SK-N-SH treated with all-trans-retinoic acid at 6 μM for 48 hours (cell line): ENCODE measurements around the gene EHBP1.
A peak's percentile ranks its signal among the peaks of the same experiment; 100 is the strongest.

Experiments
- ATAC-seq: fragments of 200-7000 bp; cut with Tn5 transposase; 3 replicates; pipeline ENCODE4 v1.9.1; 2020; ENCODE audit warnings: mild to moderate bottlenecking, moderate library complexity
- ARNTL ChIP-seq: fragments of 450-650 bp; formaldehyde crosslinking; IDR thresholded peaks from 2 replicates; pipeline ENCODE4 v1.5.0; 2020; ENCODE audit warnings: low read depth, mild to moderate bottlenecking, moderate library complexity, borderline replicate concordance
- BACH2 ChIP-seq: fragments of 250-450 bp; sonication (Bioruptor Pico); IDR thresholded peaks from 2 replicates; pipeline ENCODE4 v1.9.0; 2021; ENCODE audit warnings: mild to moderate bottlenecking, borderline replicate concordance
- CSDC2 ChIP-seq: fragments of 250-450 bp; sonication (Bioruptor Pico); IDR thresholded peaks from 2 replicates; pipeline ENCODE4 v1.5.0; 2020; ENCODE audit warnings: mild to moderate bottlenecking, moderate library complexity
- ESRRG ChIP-seq: fragments of 250-450 bp; sonication (Bioruptor Pico); IDR thresholded peaks from 2 replicates; pipeline ENCODE4 v1.6.1; 2021; ENCODE audit warnings: mild to moderate bottlenecking
- GLIS3 ChIP-seq: fragments of 250-450 bp; sonication (Bioruptor Pico); IDR thresholded peaks from 2 replicates; pipeline ENCODE4 v1.5.0; 2020; ENCODE audit warnings: mild to moderate bottlenecking, moderate library complexity
- ISL1 ChIP-seq: fragments of 250-450 bp; sonication (Bioruptor Pico); IDR thresholded peaks from 2 replicates; pipeline ENCODE4 v2.1.2; 2022; ENCODE audit warnings: mild to moderate bottlenecking, moderate library complexity
- OSR1 ChIP-seq: fragments of 250-450 bp; sonication (Bioruptor Pico); IDR thresholded peaks from 2 replicates; pipeline ENCODE4 v1.8.0; 2022; ENCODE audit warnings: moderate library complexity, mild to moderate bottlenecking, inconsistent platforms
- PPARA ChIP-seq: fragments of 250-450 bp; sonication (Bioruptor Pico); IDR thresholded peaks from 2 replicates; pipeline ENCODE4 v1.5.0; 2020; ENCODE audit warnings: mild to moderate bottlenecking, borderline replicate concordance
- RARB ChIP-seq: fragments of 250-450 bp; sonication (Bioruptor Pico); IDR thresholded peaks from 2 replicates; pipeline ENCODE4 v1.8.0; 2021; ENCODE audit warnings: mild to moderate bottlenecking, moderate library complexity
- SNAI2 ChIP-seq: fragments of 250-450 bp; sonication (Bioruptor Pico); IDR thresholded peaks from 2 replicates; pipeline ENCODE4 v1.5.0; 2020; ENCODE audit warnings: mild to moderate bottlenecking, moderate library complexity
- TCF4 ChIP-seq: fragments of 250-450 bp; sonication (Bioruptor Pico); IDR thresholded peaks from 2 replicates; pipeline ENCODE4 v1.8.0; 2021; ENCODE audit warnings: mild to moderate bottlenecking, moderate library complexity, borderline replicate concordance
- TOX ChIP-seq: fragments of 250-450 bp; sonication (Bioruptor Pico); IDR thresholded peaks from 2 replicates; pipeline ENCODE4 v1.8.0; 2021; ENCODE audit warnings: mild to moderate bottlenecking, moderate library complexity, borderline replicate concordance
- ZC3H10 ChIP-seq: fragments of 250-450 bp; sonication (Bioruptor Pico); IDR thresholded peaks from 2 replicates; pipeline ENCODE4 v1.5.1; 2021; ENCODE audit warnings: mild to moderate bottlenecking, moderate library complexity
- ZFP3 ChIP-seq: fragments of 250-450 bp; sonication (Bioruptor Pico); IDR thresholded peaks from 2 replicates; pipeline ENCODE4 v1.5.0; 2020; ENCODE audit warnings: mild to moderate bottlenecking, moderate library complexity
- ZNF565 ChIP-seq: fragments of 450-650 bp; formaldehyde crosslinking; conservative IDR thresholded peaks from 2 replicates; pipeline ENCODE4 v1.5.0; 2020; ENCODE audit warnings: low read depth, mild to moderate bottlenecking, moderate library complexity
- ZNF70 ChIP-seq: fragments of 450-650 bp; formaldehyde crosslinking; IDR thresholded peaks from 2 replicates; pipeline ENCODE4 v1.5.0; 2020; ENCODE audit warnings: mild to moderate bottlenecking, moderate library complexity
- TF ChIP-seq, protein P1 (sequence below): fragments of 250-450 bp; sonication (Bioruptor Pico); IDR thresholded peaks from 2 replicates; pipeline ENCODE4 v1.5.0; 2020; ENCODE audit warnings: mild to moderate bottlenecking, moderate library complexity
- TF ChIP-seq, protein P2 (sequence below): fragments of 250-450 bp; sonication (Bioruptor Pico); IDR thresholded peaks from 2 replicates; pipeline ENCODE4 v1.5.1; 2021; ENCODE audit warnings: mild to moderate bottlenecking, moderate library complexity
- TF ChIP-seq, protein P3 (sequence below): fragments of 250-450 bp; sonication (Bioruptor Pico); IDR thresholded peaks from 2 replicates; pipeline ENCODE4 v1.8.0; 2020; ENCODE audit warnings: mild to moderate bottlenecking, moderate library complexity, borderline replicate concordance
- TF ChIP-seq, protein P4 (sequence below): fragments of 250-450 bp; sonication (Bioruptor Pico); IDR thresholded peaks from 2 replicates; pipeline ENCODE4 v1.8.0; 2021; ENCODE audit warnings: low read depth, mild to moderate bottlenecking, moderate library complexity, borderline replicate concordance

The EHBP1 gene

DNA sequence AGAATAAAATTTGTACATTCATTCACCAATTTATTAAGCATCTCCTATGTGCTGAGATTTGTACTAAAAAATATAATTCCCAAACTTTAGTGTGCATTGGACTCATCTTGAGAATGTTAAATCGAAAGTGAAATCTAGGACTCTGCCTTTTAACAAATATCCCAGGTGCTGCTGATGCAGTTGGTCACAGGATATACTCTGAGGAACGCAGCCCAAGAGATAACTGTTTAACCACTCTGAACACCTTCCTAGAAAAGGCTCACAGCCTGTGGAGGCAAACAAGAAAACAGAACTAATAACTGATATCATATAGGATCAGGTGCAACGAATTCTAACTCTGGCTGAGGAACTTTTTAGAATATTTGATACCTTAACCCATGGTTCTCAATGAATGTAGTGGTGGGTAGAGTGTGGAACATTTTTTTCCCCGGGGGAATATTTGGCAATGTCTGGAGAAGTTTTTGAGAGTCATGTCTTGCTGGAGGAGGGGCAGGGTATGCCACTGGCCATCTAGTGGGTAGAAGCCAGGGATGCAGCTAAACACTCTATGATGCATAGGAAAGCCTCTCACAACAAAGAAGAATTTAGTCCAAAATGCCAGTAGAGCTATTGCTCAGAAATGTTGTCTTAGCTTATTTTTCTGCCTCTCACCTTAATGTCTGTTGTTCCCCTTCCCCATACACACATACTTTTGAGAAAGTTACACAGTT is 96.5 kb downstream of the EHBP1 start:
- TF ChIP-seq ESRRG (CRISPR knock-in tag), result no peak
- TF ChIP-seq PPARA (CRISPR knock-in tag), result no peak
- no peak for TF ChIP-seq SNAI2
- TF ChIP-seq, protein P1, sequence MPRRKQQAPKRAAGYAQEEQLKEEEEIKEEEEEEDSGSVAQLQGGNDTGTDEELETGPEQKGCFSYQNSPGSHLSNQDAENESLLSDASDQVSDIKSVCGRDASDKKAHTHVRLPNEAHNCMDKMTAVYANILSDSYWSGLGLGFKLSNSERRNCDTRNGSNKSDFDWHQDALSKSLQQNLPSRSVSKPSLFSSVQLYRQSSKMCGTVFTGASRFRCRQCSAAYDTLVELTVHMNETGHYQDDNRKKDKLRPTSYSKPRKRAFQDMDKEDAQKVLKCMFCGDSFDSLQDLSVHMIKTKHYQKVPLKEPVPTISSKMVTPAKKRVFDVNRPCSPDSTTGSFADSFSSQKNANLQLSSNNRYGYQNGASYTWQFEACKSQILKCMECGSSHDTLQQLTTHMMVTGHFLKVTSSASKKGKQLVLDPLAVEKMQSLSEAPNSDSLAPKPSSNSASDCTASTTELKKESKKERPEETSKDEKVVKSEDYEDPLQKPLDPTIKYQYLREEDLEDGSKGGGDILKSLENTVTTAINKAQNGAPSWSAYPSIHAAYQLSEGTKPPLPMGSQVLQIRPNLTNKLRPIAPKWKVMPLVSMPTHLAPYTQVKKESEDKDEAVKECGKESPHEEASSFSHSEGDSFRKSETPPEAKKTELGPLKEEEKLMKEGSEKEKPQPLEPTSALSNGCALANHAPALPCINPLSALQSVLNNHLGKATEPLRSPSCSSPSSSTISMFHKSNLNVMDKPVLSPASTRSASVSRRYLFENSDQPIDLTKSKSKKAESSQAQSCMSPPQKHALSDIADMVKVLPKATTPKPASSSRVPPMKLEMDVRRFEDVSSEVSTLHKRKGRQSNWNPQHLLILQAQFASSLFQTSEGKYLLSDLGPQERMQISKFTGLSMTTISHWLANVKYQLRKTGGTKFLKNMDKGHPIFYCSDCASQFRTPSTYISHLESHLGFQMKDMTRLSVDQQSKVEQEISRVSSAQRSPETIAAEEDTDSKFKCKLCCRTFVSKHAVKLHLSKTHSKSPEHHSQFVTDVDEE (CRISPR knock-in tag), result no peak
- TF ChIP-seq ZC3H10 (CRISPR knock-in tag), result no peak
- TF ChIP-seq, protein P2, sequence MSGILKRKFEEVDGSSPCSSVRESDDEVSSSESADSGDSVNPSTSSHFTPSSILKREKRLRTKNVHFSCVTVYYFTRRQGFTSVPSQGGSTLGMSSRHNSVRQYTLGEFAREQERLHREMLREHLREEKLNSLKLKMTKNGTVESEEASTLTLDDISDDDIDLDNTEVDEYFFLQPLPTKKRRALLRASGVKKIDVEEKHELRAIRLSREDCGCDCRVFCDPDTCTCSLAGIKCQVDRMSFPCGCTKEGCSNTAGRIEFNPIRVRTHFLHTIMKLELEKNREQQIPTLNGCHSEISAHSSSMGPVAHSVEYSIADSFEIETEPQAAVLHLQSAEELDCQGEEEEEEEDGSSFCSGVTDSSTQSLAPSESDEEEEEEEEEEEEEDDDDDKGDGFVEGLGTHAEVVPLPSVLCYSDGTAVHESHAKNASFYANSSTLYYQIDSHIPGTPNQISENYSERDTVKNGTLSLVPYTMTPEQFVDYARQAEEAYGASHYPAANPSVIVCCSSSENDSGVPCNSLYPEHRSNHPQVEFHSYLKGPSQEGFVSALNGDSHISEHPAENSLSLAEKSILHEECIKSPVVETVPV (CRISPR knock-in tag), result no peak
- no peak for TF ChIP-seq BACH2 (CRISPR knock-in tag)
- no peak for TF ChIP-seq ARNTL (CRISPR knock-in tag)
- no peak for TF ChIP-seq TCF4
- TF ChIP-seq, protein P3, sequence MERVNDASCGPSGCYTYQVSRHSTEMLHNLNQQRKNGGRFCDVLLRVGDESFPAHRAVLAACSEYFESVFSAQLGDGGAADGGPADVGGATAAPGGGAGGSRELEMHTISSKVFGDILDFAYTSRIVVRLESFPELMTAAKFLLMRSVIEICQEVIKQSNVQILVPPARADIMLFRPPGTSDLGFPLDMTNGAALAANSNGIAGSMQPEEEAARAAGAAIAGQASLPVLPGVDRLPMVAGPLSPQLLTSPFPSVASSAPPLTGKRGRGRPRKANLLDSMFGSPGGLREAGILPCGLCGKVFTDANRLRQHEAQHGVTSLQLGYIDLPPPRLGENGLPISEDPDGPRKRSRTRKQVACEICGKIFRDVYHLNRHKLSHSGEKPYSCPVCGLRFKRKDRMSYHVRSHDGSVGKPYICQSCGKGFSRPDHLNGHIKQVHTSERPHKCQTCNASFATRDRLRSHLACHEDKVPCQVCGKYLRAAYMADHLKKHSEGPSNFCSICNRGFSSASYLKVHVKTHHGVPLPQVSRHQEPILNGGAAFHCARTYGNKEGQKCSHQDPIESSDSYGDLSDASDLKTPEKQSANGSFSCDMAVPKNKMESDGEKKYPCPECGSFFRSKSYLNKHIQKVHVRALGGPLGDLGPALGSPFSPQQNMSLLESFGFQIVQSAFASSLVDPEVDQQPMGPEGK, result no peak
- TF ChIP-seq CSDC2 (CRISPR knock-in tag), result no peak
- TF ChIP-seq ZFP3, result no peak
- no peak for TF ChIP-seq TOX (CRISPR knock-in tag)
- TF ChIP-seq ISL1, result no peak
- no peak for TF ChIP-seq ZNF70 (CRISPR knock-in tag)
- TF ChIP-seq OSR1 (CRISPR knock-in tag), result no peak
- TF ChIP-seq RARB (CRISPR knock-in tag), result no peak
- TF ChIP-seq, all 23 proteins: peak for 0
- peak; percentile 80 for ATAC-seq

DNA sequence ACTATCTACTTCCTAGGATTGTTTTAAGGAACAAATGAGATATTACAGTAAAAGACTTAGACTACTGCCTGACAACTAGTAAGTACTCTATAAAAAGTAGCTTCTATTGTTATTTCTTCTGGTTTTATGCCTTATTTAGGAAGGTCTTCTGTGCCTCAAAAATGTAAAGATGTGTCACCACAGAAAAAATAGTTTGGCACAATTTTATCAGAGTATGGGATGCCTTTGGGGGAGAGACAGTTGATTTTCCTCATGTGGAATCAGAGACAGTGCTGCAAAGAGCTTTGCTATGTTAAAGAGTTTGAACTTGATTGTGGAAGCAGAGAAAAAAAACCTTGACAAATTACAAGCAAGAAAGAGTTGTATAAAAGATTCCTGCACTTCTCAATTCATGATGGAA is 98.4 kb downstream of the EHBP1 start:
- ATAC-seq, result no peak
- no peak for TF ChIP-seq CSDC2 (CRISPR knock-in tag)
- no peak for TF ChIP-seq TOX (CRISPR knock-in tag)
- TF ChIP-seq ZNF565 (CRISPR knock-in tag), result no peak
- no peak for TF ChIP-seq ARNTL (CRISPR knock-in tag)
- no peak for TF ChIP-seq BACH2 (CRISPR knock-in tag)
- TF ChIP-seq, protein P2 (CRISPR knock-in tag), result no peak
- no peak for TF ChIP-seq SNAI2
- TF ChIP-seq GLIS3, result no peak
- TF ChIP-seq, protein P3, result no peak
- TF ChIP-seq, protein P4, sequence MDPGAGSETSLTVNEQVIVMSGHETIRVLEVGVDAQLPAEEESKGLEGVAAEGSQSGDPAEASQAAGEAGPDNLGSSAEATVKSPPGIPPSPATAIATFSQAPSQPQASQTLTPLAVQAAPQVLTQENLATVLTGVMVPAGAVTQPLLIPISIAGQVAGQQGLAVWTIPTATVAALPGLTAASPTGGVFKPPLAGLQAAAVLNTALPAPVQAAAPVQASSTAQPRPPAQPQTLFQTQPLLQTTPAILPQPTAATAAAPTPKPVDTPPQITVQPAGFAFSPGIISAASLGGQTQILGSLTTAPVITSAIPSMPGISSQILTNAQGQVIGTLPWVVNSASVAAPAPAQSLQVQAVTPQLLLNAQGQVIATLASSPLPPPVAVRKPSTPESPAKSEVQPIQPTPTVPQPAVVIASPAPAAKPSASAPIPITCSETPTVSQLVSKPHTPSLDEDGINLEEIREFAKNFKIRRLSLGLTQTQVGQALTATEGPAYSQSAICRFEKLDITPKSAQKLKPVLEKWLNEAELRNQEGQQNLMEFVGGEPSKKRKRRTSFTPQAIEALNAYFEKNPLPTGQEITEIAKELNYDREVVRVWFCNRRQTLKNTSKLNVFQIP (CRISPR knock-in tag), result no peak
- TF ChIP-seq ESRRG (CRISPR knock-in tag), result no peak
- TF ChIP-seq TCF4, result no peak
- TF ChIP-seq RARB (CRISPR knock-in tag), result no peak
- TF ChIP-seq ZFP3, result no peak
- TF ChIP-seq, all 23 proteins: peak for 0
